Activated T-helper 1 cell treated with anti-CD3 and anti-CD28 coated beads, Interleukin-12 subunit alpha, Interleukin-12 subunit beta, Interleukin-2, Interleukin-4 antibody, amounts not matched to agents 30 ng/mL and 10 ng/mL and 1 ng/mL, durations not matched to agents 14 hours and 24 hours and 36 hours (primary cell): Measurements from ENCODE around the gene HIC2. TPM values are rescaled to one million over a fixed set of nuclear protein-coding genes. Genes with fewer than 3 reads are reported as not detected.
"Not testable (repeated sequence)": the region's sequence is repeated elsewhere in the genome, so short reads cannot be mapped to it uniquely, and the experiment has no call there.

Experiments
- DNase-seq: peaks from one replicate; pipeline ENCODE4 v3.0.0; 2021; ENCODE audit warnings: low spot score
- H3K27ac Mint-ChIP-seq: one replicate; pipeline ENCODE4 v1.8.0; 2021; ENCODE audit warnings: mild to moderate bottlenecking, mixed read lengths
- H3K27me3 Mint-ChIP-seq: one replicate; pipeline ENCODE4 v1.8.0; 2022; ENCODE audit warnings: mild to moderate bottlenecking, moderate library complexity, mixed read lengths; ENCODE audit not compliant: insufficient read depth
- H3K36me3 Mint-ChIP-seq: one replicate; pipeline ENCODE4 v1.8.0; 2021; ENCODE audit warnings: low read depth, mixed read lengths
- H3K4me1 Mint-ChIP-seq: one replicate; pipeline ENCODE4 v1.8.0; 2021; ENCODE audit warnings: low read depth, mixed read lengths
- H3K4me3 Mint-ChIP-seq: one replicate; pipeline ENCODE4 v1.8.0; 2021; ENCODE audit warnings: mild to moderate bottlenecking, moderate library complexity, mixed read lengths
- H3K9me3 Mint-ChIP-seq: one replicate; pipeline ENCODE4 v1.8.0; 2021; ENCODE audit warnings: mixed read lengths
- intact Hi-C: fragments of 100-400 bp; cut with micrococcal nuclease; formaldehyde crosslinking; loops from one replicate; pipeline ENCODE4 v1.15.1; 2024
- total RNA-seq: library from RNA; stranded (reverse); gene quantifications from 2 replicates; pipeline ENCODE4 v1.2.3, GENCODE V29; 2022

The HIC2 gene
- total RNA-seq, 1 donor from 2014 or later, result 5.7 TPM

DNA sequence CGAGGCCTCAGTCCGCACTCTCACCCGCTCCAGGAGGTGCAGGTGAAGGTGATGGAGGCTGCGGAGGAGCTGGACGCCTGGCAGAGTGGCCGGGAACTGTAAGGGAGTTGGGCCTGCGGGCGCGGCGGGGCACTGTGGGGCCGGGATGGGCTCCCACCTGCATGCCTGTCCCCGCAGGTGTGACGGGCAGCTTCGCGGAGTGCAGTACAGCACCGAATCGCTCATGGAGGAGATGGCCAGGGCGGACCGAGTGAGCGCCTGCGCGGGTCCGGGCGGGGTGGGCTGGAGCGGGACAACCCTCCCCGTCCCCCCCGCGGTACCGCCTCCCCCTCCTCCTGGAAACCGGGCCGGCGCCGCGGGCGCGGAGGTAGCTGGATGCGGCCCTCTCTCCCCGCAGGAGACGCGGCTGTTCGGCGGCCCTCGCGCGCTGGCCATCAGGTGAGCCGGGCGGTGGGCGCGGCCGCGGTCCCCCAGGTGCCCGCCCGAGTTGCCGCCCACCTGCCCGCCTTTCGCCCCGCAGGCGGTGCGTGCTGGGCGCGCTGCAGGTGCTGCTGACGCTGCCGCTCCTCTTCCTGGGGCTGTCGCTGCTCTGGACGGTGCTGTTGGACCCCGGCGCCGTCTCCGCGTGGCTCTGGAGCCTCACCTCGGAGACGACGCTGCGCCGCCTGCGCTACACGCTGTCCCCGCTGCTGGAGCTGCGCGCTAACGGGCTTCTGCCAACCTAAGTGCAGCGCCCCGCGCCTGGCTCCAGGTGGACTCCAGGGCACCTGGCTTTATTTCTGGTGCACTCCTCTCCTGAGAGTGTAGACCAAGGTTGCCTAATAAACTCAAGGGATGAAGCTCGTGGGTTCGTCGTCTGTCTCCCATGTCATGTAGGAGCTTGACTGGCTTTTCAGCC, 52.2 kb downstream of the HIC2 start:
- H3K4me1 Mint-ChIP-seq, DNase-seq, H3K9me3 Mint-ChIP-seq, H3K27ac Mint-ChIP-seq, H3K4me3 Mint-ChIP-seq, H3K27me3 Mint-ChIP-seq, H3K36me3 Mint-ChIP-seq, intact Hi-C loops: not testable (repeated sequence)

DNA sequence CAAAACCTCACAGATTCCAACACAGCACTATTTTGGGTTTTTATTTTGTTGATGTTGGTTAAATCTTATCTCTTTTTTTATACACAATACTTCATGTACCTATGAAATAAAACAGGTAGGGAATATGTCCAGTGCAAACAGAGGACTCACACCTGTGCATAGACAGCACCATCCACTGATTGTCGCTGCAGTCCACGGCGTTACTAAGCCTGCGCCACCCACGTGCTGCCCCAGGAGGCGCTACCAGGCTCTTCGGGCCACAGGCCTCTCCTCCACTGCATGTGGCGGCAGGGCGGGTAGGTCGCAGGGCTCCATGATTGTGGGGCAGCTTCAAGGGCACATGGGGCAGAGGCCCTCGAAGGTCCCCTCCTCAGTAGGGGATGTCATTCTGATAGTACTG, 55.8 kb downstream of the HIC2 start:
- H3K36me3 Mint-ChIP-seq, H3K4me3 Mint-ChIP-seq, H3K27ac Mint-ChIP-seq, H3K4me1 Mint-ChIP-seq, H3K9me3 Mint-ChIP-seq, H3K27me3 Mint-ChIP-seq, DNase-seq, intact Hi-C loops: not testable (repeated sequence)

DNA sequence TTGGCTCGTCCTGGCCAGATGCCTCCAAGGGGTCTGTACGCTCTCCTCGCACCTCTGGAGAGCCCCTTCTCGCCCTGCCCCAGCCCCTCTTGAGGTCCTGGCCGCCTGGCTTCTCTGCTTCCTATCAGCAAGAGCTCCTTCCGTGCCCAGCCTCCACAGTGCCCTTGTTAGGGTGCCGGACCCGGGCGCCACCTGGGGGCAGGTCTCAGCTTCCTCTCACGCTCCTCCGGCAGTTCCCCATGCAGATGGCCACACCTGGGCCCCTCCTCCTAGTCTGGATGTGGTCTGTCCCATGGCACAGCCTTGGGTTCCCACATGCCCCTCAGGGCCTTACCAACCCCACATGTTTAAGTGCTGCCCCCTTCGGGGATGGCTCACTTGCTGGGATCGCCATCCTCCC, 56.5 kb downstream of the HIC2 start:
- DNase-seq, H3K27me3 Mint-ChIP-seq, H3K9me3 Mint-ChIP-seq, H3K36me3 Mint-ChIP-seq, H3K4me3 Mint-ChIP-seq, H3K4me1 Mint-ChIP-seq, H3K27ac Mint-ChIP-seq, intact Hi-C loops: not testable (repeated sequence)

DNA sequence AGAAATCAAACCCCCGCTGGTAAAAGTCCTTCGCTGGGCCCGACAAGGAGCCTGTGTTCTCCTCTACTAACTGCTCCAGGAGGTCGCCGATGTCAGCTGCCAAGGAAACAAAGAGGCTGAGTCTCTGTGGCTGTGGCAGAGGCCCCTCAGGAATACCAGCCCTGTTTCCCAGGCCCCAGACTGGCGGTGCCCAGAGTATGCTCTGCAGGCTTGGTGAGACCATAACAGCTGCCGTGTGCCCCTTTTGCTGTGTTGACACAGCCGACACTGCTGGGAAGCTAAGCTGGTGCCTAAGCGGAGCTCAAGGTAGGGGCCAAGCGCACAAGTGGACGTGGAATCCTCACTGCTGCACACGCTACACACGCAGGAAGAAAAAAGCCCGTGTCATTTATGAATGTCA, 66.9 kb downstream of the HIC2 start:
- H3K4me1 Mint-ChIP-seq, intact Hi-C loops, H3K4me3 Mint-ChIP-seq, DNase-seq, H3K27me3 Mint-ChIP-seq, H3K27ac Mint-ChIP-seq, H3K9me3 Mint-ChIP-seq, H3K36me3 Mint-ChIP-seq: not testable (repeated sequence)

DNA sequence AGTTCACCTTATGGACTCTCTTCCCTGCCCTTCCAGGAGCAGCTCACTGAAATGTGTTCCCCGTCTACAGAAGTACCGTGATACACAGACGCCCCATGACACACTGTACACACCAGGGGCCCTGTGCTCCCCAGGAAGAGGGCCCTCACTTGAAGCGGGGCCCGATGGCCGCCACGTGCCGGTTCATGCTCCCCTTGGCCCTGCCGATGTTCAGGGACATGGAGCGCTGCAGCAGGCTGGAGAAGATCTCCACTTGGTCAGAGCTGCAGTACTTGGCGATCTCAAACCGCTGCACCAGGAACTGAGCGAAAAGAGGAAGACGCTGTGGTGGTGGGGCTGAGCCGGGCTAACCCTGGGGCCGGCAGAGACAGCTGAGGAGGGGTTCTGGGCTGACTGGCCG, 70.6 kb downstream of the HIC2 start:
- H3K36me3 Mint-ChIP-seq, H3K27me3 Mint-ChIP-seq, H3K9me3 Mint-ChIP-seq, DNase-seq, H3K4me1 Mint-ChIP-seq, H3K27ac Mint-ChIP-seq, intact Hi-C loops, H3K4me3 Mint-ChIP-seq: not testable (repeated sequence)

DNA sequence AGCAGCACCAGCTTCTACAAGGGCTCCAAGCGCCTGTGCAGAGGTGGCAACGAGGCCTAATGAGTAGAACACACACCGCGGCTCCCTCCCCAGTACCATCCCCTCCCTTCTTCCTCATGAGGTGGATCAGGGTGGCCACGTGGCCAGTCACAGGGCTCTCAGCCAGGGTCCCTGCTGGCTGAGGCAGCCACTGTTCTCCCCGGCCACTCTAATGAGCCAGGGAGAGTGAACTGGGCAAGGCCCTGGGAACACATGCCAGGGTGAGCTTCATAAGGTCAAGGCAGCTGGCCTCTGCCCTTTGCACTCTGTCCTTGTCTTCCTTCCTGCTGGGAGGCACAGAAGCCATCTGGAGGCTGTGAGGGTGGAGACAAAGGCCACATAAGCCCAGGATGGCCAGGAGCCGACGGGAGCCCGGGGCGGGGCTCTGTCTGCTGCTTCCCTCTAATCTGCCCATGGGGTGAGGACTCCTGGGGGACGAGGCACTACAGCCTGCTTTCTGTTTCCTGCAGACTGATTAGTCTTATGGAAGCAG, 72.0 kb downstream of the HIC2 start:
- DNase-seq, result not testable (repeated sequence)

DNA sequence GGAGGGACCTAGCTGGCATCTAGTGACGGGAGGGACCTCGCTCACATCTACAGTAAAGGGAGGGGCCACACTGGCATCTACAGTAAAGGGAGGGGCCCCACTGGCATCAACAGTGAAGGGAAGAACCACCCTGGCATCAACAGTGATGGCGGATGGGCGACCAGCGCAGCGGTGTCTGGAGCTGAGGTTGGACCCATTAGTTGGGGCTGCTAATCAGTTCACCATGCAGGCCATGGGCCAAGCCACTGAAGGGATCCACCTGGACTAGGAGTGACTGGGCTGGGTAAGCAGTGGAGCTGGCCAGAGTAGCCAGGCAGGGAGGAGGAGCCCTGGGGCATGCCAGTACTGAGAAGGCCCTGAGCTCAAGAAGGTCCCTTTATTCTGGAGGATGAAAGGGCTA, 73.4 kb downstream of the HIC2 start:
- H3K27me3 Mint-ChIP-seq, H3K4me1 Mint-ChIP-seq, intact Hi-C loops, H3K9me3 Mint-ChIP-seq, H3K36me3 Mint-ChIP-seq, H3K27ac Mint-ChIP-seq, H3K4me3 Mint-ChIP-seq, DNase-seq: not testable (repeated sequence)

More for the DNA sequence above, 72.0 kb downstream of the HIC2 start:
- H3K27me3 Mint-ChIP-seq, H3K4me1 Mint-ChIP-seq, H3K36me3 Mint-ChIP-seq, H3K9me3 Mint-ChIP-seq, H3K27ac Mint-ChIP-seq, intact Hi-C loops, H3K4me3 Mint-ChIP-seq: not testable (repeated sequence)

DNA sequence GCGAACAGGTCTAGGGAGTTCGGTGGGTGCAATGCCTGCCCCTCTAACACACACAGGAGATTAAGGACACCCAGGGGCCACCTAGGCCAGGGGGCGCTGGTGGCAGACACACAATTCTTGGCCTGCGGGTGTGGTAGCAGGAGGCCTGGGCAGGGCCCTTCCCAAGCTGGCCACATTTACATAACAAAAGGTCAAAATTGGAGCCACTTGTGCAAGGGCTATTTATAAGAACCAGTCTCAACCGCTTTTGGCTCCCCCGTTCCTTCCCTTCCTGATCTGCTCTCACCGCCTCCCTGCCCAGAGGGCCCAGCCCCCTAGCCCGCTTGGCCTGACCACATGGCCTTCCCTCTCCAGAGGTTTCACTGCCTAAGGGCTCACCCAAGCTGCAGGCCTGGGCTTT, 75.1 kb downstream of the HIC2 start:
- H3K4me1 Mint-ChIP-seq, H3K27me3 Mint-ChIP-seq, H3K36me3 Mint-ChIP-seq, DNase-seq, H3K27ac Mint-ChIP-seq, intact Hi-C loops, H3K9me3 Mint-ChIP-seq, H3K4me3 Mint-ChIP-seq: not testable (repeated sequence)

DNA sequence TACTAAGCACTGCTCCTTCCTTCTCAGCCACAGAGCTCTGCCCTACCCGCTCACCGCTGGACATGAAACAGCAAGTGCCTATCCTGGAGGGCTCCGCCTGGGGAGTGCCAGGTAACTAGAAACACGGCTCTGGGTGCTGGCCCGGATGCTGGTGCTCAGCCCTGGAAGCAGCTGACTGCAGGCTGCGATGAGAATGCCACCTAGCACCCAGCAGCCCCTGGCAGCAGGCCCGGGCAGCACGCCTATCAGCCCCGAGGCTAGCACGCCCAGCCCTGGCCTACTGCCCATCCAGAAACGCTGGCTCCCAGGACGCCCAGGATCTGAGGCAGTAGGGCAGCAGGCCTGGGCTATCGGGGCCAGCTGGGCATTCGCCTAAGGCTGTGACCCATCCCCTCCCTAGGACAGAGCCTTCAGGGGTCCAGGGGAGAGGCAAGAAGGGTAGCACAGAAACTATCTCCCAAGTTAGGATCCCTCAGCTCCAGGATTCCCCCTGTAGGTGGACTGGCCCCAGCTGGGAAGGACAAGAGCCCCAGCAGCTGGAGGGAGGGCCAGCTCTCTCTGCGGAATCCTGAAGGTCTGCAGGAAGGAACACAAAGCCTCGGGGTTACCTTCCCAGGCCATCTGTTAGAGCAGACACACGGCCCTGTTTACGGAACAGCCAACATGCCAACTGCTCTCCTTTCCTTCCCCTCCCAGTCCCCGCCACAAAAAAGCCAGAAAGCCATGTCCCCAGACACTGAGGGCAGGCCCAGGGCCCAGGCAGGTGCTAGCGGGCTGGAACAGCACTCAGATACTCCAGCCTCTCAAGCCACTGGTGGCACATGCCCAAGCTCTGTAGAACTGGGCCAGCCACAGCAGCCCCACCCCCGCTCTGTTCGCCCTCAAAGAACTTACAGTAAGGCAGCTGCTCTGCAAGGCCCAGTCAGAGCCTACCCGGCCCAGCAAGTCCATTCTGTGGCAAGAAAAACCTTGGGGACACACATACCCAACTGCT, 76.9 kb downstream of the HIC2 start:
- H3K9me3 Mint-ChIP-seq, H3K27me3 Mint-ChIP-seq, H3K4me1 Mint-ChIP-seq, H3K36me3 Mint-ChIP-seq, DNase-seq, H3K27ac Mint-ChIP-seq, intact Hi-C loops, H3K4me3 Mint-ChIP-seq: not testable (repeated sequence)

DNA sequence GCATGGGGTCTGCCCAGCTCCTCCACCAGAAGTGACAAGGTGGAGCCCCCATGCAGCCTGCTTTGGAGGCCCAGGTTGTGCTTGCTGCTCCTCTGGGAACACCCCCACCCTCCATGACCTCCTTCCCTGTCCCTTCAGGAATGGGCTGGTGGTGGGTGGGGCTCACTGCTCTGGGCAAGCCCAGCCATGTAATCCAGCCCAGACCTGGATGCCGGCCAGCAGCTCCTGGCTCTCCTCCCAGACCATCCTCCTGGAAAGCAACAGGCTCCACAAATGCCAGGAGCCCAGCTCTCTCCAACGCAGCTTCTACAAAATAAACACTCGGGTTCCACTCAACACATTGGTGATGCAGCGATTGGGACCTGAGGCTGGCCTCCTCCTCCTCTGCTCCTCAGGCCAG, 80.8 kb downstream of the HIC2 start:
- H3K27ac Mint-ChIP-seq, H3K4me3 Mint-ChIP-seq, H3K9me3 Mint-ChIP-seq, DNase-seq, H3K36me3 Mint-ChIP-seq, H3K4me1 Mint-ChIP-seq, H3K27me3 Mint-ChIP-seq, intact Hi-C loops: not testable (repeated sequence)

DNA sequence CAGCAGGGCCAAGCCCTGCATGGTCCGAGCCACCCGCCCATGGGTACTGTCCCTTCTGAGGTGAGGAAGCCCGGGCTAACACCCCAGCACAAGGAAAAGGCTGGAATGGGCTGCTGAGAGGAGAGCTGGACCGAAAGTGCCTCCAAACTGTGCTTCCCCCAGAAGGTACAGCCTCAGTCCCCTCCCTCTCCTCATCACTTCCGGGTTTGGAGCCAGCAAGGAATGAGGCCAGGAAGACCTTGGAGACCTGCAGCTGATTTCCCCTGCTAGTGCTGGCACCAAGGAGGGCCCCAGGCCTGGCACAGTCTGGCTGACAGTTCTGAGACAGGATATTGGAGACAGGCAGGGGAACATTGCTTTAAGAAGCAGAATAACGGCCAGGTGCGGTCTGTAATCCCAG, 81.3 kb downstream of the HIC2 start:
- intact Hi-C loops, DNase-seq, H3K27me3 Mint-ChIP-seq, H3K4me3 Mint-ChIP-seq, H3K27ac Mint-ChIP-seq, H3K4me1 Mint-ChIP-seq, H3K36me3 Mint-ChIP-seq, H3K9me3 Mint-ChIP-seq: not testable (repeated sequence)

DNA sequence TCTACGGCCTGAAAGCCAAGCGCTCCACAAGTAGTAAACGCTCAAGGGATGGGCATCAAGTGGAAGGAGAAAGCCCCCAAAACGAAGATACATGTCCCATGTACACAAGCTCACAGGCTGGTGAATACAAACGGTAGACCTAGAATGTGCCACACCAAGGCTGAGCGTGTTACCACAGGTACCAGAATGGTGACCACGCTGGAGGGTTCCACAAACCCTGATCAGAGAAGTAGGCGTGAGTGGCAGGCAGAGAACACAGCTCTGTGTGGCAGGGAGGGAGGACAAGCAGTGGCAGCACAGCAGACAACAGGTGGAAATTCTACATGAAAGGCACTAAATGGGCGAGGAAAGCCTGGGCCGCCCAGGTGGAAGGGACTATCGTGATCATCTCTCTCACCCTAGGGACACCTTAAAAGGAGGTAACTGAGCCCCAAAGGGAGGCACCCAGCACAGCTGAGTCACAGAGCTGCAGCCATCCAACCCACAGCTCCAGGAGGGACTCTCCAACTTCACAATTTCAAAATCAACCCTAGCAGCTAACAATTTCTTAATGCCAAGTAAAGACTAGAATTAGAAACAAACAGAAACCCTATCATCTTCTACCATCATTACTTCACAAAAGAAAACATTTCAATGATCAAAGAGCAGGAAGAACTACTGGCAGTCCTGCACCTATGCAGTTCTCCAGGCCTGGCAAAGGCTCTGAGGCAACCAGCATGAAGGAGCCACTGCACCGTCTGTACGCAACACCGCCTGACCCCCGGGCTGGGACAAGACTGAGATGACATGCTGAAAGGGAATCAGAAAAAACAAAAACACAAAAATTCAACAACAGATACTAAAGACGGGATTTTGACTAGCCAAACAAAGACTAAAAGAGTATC, 82.7 kb downstream of the HIC2 start:
- H3K9me3 Mint-ChIP-seq, H3K4me3 Mint-ChIP-seq, H3K27ac Mint-ChIP-seq, DNase-seq, H3K36me3 Mint-ChIP-seq, H3K4me1 Mint-ChIP-seq, intact Hi-C loops, H3K27me3 Mint-ChIP-seq: not testable (repeated sequence)
